HG03095 (cell line): ENCODE results near the gene GEN1.
A peak's percentile ranks its signal among the peaks of the same experiment; 100 is the strongest.

Experiments
- ATAC-seq: cut with Tn5 transposase; IDR thresholded peaks from one replicate; pipeline ENCODE4 v1.9.1; 2021; ENCODE audit warnings: moderate library complexity; ENCODE audit not compliant: unreplicated experiment

The GEN1 gene, protein sequence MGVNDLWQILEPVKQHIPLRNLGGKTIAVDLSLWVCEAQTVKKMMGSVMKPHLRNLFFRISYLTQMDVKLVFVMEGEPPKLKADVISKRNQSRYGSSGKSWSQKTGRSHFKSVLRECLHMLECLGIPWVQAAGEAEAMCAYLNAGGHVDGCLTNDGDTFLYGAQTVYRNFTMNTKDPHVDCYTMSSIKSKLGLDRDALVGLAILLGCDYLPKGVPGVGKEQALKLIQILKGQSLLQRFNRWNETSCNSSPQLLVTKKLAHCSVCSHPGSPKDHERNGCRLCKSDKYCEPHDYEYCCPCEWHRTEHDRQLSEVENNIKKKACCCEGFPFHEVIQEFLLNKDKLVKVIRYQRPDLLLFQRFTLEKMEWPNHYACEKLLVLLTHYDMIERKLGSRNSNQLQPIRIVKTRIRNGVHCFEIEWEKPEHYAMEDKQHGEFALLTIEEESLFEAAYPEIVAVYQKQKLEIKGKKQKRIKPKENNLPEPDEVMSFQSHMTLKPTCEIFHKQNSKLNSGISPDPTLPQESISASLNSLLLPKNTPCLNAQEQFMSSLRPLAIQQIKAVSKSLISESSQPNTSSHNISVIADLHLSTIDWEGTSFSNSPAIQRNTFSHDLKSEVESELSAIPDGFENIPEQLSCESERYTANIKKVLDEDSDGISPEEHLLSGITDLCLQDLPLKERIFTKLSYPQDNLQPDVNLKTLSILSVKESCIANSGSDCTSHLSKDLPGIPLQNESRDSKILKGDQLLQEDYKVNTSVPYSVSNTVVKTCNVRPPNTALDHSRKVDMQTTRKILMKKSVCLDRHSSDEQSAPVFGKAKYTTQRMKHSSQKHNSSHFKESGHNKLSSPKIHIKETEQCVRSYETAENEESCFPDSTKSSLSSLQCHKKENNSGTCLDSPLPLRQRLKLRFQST

DNA sequence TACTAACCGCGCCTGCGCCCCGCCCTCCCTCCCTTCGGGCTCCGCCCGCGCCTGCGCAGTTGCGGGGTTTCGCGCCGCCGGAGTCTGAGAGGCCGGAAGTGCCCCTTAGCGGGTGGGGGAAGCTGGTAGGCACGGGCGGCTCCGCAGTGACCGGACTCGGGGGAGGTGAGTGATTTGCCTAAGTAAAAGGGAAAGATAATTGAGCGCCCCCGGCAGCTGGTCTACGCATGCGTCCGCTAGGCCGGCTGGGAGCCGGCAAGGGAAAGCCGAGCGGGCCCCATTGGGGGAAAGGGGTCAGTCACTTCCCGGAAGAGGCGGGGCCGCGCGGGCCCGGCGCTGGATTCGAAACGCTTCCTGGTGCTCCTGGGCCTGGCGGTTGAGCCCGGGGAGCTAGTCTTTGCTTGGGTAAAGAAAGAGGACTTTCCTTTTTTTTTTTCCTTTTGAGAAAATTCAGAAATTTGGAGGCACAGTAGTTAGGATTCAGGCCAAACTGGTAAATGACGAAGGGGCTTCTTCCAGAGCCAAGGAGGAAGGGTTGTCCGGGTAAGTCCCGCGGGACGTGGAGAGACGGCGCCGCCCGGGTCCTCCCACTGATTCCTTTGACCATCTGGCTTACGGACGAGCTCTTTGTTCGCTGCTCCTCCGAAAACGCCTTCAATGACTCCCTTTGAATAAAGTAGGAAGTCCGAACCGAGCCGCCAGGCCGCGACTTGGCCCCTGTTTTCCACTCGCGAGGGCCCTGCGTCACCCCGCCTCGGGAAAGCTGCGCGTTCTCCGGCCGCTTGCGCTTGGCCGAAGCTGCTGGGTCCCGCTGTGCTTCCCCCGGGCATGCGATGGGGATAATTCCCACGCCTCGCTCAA lies at the start of gene GEN1, which contains the start of gene SMC6:
GEN1 (plus strand) TSS at position 336 of the 861 bp plus-strand sequence. CDS start 5,806 bp downstream, outside the sequence.
SMC6 (minus strand) TSS at position 8 of the 861 bp plus-strand sequence. CDS start 7,864 bp downstream, outside the sequence.
- peak; percentile 56 for ATAC-seq

DNA sequence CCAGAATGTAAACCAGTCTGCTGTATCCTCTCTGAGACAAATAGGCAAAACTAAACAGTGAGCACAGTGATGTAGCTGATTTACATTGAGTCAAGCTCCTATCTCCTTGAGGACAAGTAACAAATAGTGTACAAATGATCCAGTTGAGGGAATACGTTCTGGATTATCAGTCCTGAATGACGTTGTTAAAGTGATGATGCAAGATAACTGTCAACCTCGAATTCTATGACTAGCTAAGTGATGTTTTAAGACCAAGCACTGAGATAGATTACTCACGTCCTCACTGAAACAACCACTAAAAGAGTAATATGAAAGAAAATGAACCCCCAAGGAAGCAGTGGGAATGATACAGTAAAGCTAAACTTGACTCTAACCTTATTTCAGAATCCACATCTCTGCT lies 47.1 kb upstream of the GEN1 start:
- ATAC-seq, result no peak

DNA sequence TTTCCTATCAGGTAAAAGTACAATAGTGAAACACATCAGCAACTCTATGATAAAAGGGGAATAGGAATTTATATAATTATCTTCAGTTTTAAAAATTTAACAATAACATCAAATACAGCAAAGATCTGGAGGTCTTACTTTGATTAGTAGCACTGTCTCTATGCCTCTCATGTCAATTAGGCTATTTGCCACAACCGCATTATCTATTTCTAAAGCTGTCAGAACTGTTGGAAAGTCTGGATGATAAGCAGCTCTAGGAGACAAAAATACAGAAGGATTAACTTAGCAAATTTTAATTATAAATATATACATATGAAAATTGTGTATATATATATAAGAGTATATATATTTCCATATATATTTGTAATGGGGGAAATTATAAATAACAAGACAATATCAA lies 45.4 kb upstream of the GEN1 start:
- ATAC-seq, result no peak

DNA sequence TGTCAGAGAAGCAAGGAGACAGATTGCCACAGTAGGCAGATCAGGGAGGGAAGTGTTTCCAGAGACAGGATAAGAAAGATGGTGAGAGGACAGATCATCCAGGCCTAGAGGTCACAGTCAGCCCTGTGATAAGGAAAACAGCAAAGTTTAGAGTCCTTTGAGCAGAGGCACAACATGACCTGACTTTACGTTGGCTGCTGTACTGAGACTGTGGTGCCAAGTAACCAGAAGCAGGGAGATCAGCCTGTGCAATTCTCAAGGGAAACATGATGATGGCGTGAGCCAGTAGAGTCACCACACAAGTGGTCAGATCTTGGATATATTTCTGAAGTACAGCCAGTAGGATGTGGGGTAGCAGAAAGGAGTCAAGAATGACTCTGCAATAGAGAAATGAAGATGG lies 44.0 kb upstream of the GEN1 start:
- no peak for ATAC-seq

DNA sequence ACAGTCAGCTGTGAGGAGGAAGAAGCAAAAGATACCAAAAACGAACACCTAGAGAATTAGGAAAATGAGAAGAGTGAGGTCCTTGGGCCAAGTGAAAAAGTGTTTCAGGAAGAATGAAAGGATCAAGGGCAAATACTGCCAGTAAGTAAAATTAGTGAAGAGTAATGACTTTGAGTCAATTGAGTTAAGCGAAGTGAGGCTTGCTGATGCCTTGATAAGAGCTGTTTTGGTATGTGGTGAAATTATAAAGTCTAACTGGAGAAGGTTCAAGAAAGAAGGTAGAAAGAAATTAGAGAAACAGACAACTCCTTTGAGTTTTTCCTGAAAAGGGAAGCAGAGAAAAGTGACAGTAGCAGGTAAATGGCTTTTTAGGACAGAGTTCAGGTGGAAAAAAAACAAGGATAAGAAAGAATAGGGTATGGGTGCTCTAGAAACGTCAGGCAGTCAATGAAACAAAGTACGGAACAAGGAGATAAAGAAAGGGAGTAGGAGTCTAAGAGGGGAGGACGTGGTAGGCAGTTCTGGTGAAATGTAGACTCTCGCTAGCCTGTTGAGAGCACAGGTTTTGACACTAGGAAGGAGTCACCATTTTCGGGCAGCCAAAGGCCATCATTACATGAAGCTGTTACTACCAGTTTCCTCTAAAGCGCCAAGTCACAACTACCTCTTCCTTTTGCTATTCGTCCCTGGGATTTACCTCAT lies 43.2 kb upstream of the GEN1 start:
- ATAC-seq, result no peak

DNA sequence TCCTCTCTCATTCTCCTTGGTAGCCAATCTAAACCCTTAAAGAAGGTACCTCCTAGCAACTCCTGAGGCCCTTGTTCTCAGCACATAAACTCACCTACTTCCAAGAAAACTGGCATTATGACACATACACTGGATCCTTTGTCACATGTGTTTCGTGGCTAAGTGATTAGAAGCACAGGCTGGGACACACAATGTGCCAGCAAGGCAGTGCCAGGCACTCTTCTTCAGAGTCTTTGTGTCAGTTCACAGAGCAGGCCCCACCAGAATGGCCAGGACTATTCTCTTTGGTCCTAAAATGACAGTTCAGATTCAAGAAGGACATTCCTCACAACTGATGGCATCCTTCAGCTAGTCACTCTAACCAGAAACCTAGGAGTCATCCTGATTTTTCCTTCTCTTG lies 40.6 kb upstream of the GEN1 start:
- ATAC-seq, result no peak

DNA sequence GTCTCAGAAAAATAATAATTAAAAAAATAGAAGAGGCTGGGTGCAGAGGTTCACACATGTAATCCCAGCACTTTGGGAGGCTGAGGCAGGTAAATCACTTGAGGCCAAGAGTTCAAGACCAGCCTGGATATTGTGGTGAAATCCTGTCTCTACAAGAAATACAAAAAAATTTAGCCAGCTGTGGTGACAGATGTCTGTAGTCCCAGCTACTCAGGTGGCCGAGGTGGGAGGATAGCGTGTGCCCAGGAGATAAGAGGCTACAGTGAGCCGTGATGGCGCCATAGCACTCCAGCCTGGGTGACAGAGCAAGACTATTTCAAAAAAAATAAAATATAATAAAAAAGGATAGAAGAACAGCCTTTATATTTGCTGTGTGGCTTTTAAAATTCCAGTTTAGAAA lies 36.3 kb upstream of the GEN1 start:
- no peak for ATAC-seq

DNA sequence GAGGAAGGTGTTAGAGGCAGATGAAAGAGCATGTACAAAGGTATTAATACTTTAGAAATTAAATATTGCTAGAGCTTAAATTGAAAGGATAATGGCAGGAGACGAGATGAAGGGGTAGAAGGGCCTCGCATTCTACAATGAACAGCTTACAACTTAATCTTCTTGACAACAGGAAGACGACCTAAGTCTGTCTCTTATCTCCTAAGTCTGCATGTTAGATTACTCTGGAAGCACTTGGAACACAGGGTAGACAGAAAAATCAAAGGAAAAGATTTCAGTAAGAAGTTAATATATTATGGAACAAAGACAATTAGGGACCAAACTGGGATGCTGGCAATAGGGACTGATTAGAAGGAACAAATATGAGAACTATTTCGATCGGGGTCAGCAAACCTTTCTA lies 35.2 kb upstream of the GEN1 start:
- ATAC-seq, result no peak

DNA sequence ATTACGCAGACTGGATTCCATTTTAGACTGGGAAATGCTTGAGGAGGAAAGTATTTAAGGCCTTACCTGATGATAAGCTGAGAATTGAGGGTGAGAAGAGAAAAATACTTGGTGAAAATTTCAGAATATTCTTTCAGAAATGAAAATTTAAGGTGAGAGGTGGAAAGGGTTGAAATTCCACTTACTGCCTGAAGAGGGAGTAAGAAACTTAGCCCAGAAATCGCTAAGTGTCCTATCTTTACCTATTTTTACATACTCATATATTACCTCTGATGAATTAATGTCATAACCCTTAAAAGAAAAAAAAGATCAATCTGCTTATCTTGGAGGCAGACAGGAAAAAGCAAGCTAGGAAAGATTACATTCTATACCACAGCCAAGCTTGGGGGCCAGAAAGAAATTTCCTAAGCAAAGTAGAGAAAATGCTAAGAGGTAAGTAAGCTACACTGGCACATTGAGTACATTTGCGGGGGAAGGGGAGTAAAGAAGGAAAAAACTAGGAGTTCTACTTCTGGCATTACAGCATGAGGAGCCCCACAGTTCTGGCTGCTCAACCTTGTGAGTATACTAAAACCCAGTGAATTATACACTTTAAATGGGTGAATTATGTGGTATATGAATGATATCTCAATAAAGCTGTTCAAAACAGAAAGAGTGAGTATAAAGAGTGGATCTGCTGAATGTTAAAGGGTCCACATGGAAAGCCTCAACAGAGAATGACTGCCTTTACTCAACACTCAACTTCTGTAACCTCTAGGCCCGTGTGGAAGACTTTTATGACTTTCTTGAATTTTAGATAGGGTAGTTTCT lies 34.2 kb upstream of the GEN1 start:
- no peak for ATAC-seq

DNA sequence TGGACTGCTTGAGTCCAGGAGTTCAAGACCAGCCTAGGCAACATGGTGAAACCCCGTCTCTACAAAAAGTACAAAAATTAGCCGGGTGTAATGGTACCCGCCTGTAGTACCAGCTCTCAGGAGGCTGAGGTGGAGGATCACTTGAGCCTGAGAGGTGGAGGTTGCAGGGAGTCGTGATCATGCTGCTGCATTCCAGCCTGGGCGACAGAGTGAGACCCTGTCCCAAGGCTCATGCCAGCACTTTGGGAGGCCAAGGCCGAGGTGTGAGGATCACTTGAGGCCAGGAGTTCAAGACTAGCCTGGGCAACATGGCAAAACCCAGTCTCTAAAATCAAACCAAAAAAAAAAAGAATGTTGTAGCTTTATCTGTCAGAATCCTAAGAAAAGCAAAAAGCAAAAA lies 25.7 kb upstream of the GEN1 start:
- ATAC-seq, result no peak

DNA sequence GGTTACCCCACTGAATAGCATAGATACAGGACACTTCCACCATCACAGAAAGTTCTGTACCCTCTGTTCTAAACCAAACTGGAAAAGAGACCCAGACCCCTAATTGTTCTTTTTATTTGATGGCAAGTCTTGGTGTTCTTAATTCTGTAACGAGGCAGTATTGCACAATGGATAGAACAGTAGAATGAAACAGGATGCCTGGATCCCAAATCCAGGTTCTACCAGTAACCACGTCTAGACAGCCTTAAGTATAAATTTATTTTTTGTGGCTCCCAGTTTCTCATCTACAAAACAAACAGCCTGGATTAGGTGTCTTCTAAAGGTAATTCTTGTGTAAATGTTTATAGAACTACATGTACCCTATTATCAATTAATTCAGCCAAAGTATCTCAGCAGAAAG lies 24.1 kb upstream of the GEN1 start:
- no peak for ATAC-seq

DNA sequence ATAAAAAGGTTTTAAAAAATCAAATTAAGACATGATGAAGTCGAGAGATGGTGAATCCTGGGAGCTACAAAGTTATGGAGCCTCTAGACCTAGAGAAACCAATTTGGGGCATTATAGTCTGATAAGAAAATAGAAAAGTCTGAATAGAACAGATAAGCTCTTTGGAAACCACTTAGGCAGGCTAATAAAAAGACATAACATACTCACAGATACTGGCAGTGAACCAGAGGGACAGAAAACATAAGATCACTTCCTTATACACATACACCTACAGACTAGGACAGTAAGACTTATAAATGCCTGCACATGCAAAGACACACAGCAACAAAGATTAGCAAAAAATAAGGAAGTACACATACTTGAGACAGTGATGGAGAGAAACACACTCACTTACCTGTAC lies 20.3 kb upstream of the GEN1 start:
- no peak for ATAC-seq

DNA sequence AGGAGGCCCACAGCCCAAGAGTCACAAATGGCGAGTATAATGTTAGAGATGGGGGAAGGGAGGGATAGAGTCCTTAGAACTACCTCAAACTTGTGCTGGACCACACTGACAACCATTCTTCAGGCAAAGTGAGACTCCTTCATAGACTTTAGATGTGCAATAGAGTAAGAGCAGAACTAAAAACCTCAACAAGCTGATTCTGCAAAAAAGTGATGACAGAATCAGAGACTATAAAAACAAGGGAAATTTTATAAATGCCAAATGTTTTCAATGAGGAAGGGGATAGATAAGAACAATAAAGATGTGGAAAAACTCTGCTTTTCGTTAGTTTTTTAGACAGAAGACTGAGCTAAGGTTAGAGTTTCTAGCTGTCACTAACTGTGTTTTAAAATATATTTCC lies 18.1 kb upstream of the GEN1 start:
- no peak for ATAC-seq

DNA sequence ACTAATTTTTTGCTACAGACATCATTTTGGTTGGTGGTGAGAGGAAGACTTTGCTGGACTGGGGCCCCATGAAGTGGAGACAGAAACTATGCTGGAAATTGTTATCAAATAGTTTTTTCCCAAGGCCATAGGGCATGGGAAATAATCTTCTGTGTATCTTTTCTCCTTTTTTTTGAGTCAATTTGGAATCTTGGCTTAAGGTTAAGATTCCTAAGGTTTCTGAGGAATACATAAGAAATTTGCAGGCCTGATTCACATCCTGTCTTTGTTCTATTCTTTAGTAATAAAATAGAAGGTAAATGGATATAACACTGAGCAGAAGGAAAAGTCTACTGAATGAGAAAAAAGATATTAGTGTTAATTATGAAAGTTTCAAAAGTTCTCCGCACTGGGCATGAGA lies 16.9 kb upstream of the GEN1 start:
- no peak for ATAC-seq

DNA sequence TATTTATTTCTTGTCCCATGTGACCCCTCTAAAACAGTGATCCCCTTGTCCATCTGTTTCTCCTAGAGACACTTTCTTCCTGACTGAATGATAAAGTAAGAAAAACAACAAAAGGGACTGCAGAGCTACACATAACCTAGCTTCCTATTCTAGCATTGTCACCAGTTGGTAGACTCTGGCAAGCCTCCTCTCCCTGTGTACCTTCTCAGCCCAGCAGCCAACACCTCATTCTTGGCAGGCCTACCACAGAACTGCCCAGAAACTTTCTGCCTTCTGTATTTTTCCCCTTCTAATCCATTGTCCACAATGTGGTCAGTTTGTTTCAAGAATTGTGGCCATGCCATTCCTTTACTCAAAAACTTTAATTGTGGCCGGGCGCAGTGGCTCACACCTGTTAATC lies 13.7 kb upstream of the GEN1 start:
- no peak for ATAC-seq

DNA sequence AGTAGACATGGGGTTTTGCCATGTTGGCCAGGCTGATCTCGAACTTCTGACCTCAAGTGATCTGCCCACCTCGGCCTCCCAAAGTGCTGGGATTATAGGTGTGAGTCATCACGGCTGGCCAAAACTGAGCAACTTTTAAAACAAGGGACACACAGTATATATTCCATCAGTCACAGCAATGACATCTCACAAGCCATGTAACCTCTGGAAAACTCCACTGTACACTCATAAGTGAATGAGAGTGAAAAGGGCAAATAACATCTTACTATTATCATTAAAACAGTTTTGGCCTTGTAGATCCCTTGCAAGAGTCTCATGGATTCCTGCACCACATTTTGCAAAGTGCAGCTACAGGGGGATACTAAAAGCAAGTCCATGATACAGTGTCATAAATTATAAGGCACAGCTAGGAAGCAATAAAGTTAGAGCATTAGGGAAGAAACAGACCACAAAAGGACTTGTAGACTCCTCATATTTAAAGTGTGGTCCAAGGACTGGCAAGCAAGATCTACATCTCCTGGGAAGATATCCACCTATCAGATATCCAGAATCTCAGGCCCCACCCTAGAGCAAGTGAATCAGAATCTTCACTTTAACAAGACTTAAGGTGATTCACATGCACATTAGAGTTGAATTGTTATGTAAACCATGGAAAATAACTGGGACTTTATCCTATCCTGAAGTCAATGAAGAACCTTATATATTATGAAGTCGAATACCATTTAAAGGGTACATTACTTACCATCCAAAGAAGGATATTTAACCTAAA lies 6.1 kb upstream of the GEN1 start:
- ATAC-seq, result no peak

DNA sequence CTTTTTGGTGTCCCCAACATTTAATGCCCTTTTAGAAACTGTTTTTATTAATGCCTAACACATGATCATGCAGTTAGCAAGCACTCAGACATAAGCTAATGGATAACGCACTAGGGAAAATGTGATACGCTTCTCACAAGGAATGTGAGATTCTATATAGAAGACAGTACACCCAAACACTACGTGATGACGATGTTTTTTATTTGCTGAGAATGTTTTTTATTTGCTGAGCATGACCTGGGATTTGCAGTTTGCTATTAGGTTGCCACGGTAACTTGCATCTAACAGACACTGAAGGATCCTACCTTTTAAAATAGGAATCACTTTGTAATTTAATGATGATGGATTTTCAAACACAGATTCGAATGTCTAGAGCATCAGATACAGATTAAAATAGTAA lies 5.2 kb upstream of the GEN1 start:
- no peak for ATAC-seq

DNA sequence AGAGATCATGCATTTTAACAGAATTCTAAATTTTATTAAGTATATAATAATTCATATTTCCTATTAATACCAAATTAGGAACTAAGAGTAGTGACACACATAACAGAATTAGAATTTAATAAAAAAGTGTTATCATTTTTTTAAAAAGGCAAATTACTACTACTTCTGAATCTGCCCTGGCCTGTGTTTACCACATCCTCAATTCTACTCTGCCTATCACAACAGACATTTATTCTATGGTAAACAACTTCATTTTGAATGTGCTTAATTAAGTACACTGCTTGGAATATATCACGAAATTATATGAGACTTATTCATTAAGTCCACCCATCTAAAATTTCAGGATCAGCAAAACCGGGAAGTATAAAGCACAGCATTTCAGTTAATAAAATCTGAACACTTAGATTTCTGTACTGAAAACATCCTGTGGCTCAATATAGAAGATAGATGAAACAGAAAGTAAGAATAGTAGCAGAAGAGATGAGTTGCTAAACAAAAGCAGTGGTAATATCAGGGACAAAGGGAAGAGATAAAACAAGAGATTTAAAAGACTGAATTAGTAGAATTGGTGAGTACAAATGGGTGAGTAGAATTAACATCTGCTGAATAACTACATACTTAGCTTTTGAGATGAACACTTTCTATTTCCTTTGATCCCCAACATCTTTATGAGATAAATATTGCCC lies 4.0 kb upstream of the GEN1 start:
- ATAC-seq, result peak; percentile 22
